Sigmoid colon (tissue), 4 donors: ENCODE measurements around the gene LRRC8B.

ENCODE experiments used
- EP300 ChIP-seq, 4 donors: sonication (generic); formaldehyde crosslinking; IDR thresholded peaks; one replicate each; pipeline ENCODE4 v1.6.1; 2017; ENCODE audit warnings: antibody characterized with exemption in 4 of 4
- TF ChIP-seq, protein P1 (sequence below), 4 experiments: fragments of 450-650 bp in 3 of 4; fragments of 200-600 bp in 1 of 4; IDR thresholded peaks; one replicate each; pipeline ENCODE4 v1.5.1; 2016 to 2019; ENCODE audit warnings: antibody characterized with exemption in 4 of 4, mild to moderate bottlenecking in 3 of 4, moderate library complexity in 2 of 4

DNA sequence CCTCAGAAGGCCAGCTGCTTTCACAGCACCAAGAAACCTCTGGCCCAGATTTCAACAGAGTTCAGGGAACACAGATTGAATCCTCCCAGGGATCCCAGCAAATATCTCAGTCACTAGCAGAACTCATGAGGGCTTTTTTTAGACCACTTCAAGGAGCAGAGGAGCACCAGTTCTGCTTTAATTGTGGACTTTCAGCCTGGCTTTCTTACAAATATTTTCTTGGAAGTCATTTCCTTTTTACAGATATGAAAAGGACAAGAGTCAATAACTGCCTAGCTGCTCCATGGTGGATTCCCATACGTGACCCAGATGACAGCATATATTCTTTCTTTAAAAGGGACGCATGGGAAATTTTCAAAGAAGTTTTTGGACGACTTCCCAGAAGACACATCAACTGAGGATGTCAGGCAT lies 6.4 kb upstream of the LRRC8B start:
- TF ChIP-seq EP300 (IDR thresholded peaks at IDR 0.05) = no peak
- TF ChIP-seq, protein P1, sequence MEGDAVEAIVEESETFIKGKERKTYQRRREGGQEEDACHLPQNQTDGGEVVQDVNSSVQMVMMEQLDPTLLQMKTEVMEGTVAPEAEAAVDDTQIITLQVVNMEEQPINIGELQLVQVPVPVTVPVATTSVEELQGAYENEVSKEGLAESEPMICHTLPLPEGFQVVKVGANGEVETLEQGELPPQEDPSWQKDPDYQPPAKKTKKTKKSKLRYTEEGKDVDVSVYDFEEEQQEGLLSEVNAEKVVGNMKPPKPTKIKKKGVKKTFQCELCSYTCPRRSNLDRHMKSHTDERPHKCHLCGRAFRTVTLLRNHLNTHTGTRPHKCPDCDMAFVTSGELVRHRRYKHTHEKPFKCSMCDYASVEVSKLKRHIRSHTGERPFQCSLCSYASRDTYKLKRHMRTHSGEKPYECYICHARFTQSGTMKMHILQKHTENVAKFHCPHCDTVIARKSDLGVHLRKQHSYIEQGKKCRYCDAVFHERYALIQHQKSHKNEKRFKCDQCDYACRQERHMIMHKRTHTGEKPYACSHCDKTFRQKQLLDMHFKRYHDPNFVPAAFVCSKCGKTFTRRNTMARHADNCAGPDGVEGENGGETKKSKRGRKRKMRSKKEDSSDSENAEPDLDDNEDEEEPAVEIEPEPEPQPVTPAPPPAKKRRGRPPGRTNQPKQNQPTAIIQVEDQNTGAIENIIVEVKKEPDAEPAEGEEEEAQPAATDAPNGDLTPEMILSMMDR (IDR thresholded peaks at IDR 0.05) = no peak
